GM18499 (cell line): ENCODE results near the gene FRRS1L.

Experiments used
- ATAC-seq: cut with Tn5 transposase; IDR thresholded peaks from one replicate; pipeline ENCODE4 v1.9.1; 2021; ENCODE audit warnings: moderate number of reproducible peaks; ENCODE audit not compliant: insufficient read depth, unreplicated experiment

Gene FRRS1L, protein sequence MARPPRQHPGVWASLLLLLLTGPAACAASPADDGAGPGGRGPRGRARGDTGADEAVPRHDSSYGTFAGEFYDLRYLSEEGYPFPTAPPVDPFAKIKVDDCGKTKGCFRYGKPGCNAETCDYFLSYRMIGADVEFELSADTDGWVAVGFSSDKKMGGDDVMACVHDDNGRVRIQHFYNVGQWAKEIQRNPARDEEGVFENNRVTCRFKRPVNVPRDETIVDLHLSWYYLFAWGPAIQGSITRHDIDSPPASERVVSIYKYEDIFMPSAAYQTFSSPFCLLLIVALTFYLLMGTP

DNA sequence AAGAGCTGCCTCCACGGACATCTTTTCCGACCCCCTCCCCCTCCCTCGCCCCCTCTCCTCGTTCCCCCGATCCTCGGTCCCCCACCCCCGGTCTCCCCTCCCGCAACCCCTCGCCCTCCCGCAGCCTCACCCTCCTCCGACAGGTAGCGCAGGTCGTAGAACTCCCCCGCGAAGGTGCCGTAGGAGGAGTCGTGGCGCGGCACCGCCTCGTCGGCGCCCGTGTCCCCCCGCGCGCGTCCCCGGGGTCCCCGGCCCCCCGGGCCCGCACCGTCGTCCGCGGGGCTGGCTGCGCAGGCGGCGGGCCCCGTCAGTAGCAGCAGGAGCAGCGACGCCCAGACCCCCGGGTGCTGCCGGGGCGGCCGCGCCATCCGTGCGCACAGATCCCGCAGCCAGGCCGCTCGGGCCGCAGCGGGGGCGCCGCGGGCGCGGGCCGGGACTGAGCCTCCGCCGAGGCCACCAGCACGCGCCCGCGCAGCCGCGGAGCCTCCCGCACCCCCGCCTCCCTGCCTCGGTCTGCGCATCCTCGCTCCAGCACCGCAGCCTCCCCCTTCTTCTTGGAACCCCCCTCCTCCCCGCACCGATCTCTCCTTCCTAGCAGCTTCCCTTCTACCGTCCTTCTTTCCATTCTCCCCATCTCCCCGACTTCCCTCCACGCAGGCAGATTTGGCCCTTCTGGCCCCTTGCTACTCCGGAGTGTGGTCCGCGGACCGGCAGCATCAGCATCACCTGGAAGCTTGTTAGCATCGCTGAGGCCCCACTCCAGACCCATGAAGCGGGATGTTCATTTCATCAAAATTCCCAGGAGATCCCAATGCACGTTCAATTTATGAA, at the start of gene FRRS1L:
FRRS1L (minus strand) TSS at position 479 of the 831 bp plus-strand sequence; CDS start at position 368, 111 bp downstream.
- ATAC-seq: no peak

GRCh38 chr9:109214414-109214813, 47.4 kb upstream of the FRRS1L start:
- ATAC-seq: no peak

DNA sequence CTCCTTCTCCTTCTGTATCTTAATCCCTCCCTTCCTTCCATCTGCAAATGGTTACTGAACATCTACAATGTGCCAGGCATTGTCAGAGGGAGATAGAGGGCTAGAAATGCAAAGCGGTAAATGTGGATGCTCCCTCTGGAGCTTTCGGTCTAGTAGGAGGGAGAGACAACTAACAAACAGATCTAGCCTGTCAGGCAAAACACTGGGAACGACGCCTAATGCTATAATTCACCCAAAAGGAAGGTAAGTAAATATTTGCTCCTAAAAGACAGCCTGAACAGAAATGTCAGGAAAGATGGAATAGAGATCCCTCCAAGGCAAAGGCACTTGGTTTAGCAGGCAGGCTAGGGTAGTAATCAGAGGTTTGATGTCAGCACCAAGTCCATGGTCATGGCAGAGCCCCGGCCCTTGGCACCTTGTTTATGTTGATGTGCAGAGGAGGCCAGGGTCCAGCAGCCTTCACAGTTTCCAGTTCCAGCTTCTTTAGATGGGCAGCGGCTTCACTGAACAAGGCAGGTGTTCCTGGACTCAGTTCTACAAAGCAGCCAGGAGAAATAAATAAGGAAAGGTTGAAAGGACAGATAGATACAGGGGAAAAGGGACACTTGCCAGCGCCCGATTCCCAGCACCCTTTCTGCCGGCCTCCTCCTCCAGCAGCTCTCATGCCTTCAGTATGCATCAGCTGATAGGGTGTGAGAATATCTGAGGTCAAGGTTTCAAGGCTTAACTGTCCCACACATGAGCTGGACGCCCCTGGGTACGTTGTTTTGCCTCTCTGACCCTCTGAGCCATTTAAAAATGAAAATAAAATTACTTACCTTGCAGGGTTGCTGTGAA, 46.5 kb upstream of the FRRS1L start:
- ATAC-seq: no peak

DNA sequence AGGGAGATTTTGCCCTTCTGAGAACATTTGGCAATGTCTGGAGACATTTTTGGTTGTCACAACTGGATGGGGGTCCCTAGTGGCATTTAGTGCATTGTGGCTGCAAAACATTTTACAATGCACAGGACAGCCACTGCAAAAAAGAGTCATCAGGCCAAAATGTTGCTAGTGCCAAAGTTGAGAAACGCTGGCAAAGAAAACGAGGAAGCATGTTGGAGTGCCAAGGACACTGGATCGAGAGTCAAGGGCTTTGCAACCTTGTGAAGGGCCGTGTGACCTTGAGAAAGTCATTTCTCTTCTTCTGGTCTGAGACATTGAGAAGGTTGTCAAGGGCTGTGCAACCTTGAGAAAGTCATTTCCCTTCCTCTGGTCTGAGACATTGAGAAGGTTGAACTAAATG, 45.7 kb upstream of the FRRS1L start:
- no peak for ATAC-seq

- ATAC-seq: no peak
These were observed 39.6 kb upstream of the FRRS1L start for GRCh38 chr9:109206670-109207069.

DNA sequence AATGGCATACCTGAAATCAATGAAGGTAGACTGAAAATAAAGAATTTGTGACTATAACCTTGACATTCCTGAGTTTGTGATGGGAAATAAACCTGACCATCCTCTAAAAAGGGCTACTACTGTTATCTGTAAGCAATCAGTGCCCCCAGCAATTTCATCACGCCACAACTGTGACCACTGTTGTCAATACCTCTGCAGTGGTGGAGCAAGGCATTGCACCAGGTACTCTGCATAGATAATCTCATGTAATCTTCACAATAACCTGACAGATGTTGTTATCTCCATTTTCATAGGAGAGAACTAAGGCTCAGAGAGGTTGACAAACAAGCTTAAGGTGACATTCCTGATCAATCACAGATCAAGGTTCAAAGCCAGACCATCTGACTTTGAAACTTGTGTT, 38.5 kb upstream of the FRRS1L start:
- ATAC-seq: no peak

DNA sequence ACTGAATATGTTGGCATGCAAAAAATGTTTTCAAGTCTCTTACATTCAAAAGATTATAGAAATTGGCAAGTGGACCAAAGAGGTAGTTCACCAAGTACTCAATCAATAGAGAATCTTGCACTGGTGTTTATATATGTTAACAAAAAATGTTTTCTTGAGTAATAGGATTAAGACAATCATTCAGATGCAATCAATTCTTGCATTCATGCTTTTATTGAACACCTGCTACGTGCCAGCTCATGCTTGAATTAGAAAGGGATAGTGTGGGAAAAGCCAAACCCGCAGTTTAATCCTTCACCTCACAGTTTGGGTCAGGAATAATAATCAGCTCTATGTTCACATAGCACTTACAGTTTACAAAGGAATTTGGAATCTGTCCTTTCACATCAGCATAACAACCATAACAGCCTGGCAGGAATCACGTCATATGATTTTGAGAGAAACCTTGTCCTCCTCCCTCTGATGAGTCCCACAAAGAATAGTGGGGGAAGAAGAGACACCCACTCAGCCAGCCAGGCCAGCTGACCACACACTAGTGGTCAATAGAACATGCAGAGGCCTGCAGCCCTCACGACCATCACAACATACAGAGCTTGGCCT, 36.8 kb upstream of the FRRS1L start:
- no peak for ATAC-seq

DNA sequence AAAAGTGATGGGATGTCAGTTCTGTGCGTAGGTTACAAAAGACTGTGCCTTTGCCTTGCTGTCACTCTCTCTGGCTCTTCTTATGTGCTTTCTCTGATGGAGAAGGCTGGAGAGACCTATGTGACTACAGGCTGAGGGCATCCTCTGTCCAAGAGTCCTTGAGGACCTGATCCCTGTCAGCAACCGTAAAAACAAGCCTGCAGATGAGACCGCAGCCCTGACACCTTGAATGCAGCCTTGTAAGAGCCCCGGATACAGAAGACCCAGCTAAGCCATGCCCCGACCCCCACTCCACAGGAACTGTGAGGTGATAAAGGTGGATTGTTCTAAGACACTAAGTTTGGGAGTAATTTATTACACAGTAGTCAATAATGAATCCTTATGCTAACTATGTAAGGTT, 32.6 kb upstream of the FRRS1L start:
- ATAC-seq: no peak

- ATAC-seq: no peak
These were observed 31.8 kb upstream of the FRRS1L start for GRCh38 chr9:109198736-109199382.

- no peak for ATAC-seq
These were observed 27.0 kb upstream of the FRRS1L start for GRCh38 chr9:109193974-109194556.

GRCh38 chr9:109192732-109193361, 25.8 kb upstream of the FRRS1L start:
- no peak for ATAC-seq

GRCh38 chr9:109191746-109192145, 24.7 kb upstream of the FRRS1L start:
- no peak for ATAC-seq

DNA sequence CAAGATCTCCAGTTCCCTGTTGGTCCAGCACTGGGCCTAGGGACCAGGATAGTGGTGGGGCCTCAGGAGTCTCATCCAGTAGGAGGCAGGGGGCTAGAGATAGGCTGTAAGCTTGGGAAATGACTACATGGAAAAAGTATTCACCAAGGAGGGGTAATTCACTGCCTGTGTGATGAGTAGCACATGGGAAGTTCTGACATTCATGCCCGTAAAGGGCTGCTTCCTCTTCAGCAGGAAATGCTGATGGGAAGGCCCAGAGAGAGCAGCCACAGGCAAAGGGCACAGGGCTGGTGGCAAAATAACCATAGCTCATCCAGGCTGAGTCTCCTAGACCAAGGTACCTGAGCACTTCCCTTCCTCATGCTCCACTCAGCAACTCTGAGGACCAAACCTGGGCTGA, 23.1 kb upstream of the FRRS1L start:
- no peak for ATAC-seq

DNA sequence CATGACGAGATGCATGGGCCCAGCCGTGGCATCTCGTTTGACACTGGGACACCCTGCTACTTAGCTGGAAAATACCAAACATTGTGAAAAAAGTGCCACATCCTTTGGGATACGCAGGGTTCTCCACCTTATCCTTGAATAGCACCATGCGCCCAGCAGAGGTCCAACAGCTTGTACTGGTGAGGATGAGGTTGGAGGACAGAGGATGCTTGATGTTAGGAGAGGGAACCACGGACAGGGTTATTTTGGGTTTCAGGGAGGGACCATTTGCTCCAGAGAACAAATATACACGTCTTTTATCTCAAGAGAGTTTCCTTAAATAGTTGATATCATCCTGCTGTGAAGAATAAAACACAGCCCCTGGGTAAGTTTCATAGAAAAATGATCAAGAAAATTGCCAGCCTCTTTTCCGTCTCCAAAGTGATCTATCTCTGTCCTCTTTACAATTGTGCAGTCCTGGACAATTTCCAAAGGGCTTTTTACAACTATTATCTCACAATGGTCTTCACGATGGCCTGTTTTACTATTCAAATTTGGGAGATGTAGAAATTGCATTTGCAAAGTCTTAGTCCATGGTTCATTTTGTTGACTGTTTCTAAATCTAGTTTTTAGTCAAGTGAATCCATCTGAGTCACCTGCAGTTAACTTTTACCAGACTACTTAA, 19.9 kb upstream of the FRRS1L start:
- no peak for ATAC-seq

DNA sequence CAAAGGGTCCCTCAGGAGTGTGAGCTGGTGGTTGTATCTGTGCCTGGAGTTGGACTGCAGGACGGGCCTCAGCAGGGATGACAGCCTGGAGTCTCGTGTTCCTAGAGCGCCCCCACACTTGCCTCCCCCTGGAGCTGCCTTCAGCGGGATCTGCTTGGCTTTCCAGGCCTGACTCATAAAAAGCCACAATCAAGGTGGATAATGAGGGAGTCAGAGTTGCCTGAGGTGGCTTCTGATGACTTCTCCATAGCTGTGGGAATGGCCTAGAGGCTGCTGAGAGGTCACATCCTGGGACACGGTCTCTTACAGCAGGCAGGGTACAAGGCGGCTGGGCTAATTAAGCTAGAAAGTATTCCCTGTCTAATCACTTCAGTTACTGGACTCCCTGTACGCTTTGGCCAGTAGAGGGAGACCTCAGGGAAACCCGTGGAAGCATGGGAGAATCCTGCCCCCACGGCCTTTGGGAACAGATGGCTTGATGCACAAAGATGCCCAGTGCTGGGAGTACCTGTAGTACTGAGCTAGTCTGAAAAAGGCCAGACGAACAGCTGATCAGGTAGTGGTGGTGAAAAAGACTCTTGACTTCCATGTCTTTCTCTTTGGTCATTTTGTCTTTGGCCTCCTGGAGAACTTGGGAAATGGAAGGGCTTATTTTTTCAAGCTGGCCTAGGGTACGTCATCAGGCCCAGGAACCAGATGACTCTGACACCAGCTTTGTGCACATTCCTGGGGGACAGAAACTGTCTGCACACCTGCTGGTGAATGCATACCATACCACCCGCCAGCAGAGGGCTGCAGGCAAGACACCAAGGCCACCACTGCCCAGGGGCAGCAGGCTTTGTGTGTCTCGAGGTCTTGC, 16.1 kb upstream of the FRRS1L start:
- ATAC-seq: no peak

- no peak for ATAC-seq
These were observed 15.5 kb upstream of the FRRS1L start for GRCh38 chr9:109182550-109182939.

- ATAC-seq: peak; percentile 62
These were observed 14.2 kb upstream of the FRRS1L start for GRCh38 chr9:109181284-109181683.
